CD14-positive monocyte (primary cell): ENCODE measurements around the gene MT2A. TPM values are rescaled to one million over a fixed set of nuclear protein-coding genes. Genes with fewer than 3 reads are reported as not detected.

ENCODE experiments used
- DNase-seq, 3 donors: peaks; one replicate each; pipeline ENCODE4 v3.0.0-alpha.2; 2011 to 2022
- H2AFZ ChIP-seq: 2 replicates; pipeline ENCODE4 v1.6.0; 2012; ENCODE audit warnings: mild to moderate bottlenecking, low read depth, low read length, inconsistent platforms; ENCODE audit not compliant: insufficient read depth, poor library complexity, severe bottlenecking
- H3K27ac ChIP-seq, 2 donors: 1 replicate in 1 of 2; 2 replicates in 1 of 2; pipeline ENCODE4 v1.5.1; 2012 to 2013; ENCODE audit warnings: low read length in 2 of 2, control low read depth in 1 of 2, inconsistent platforms in 1 of 2, low read depth in 1 of 2, mild to moderate bottlenecking in 1 of 2
- H3K27me3 ChIP-seq, 2 donors: one replicate each; pipeline versions ENCODE4 v1.6.0 to v1.6.1; 2011 to 2013; ENCODE audit warnings: low read length in 2 of 2; ENCODE audit not compliant: control insufficient read depth in 2 of 2, insufficient read depth in 2 of 2
- H3K36me3 ChIP-seq, 2 donors: replicated peaks in 1 of 2; 1 replicate in 1 of 2; 2 replicates in 1 of 2; pipeline versions ENCODE4 v1.5.1 to v1.6.1; 2012 to 2013; ENCODE audit warnings: low read length in 2 of 2, control low read depth in 1 of 2, inconsistent platforms in 1 of 2, mild to moderate bottlenecking in 1 of 2; ENCODE audit not compliant: insufficient read depth in 2 of 2, control insufficient read depth in 1 of 2
- H3K4me1 ChIP-seq, 2 donors: 1 replicate in 1 of 2; 2 replicates in 1 of 2; pipeline versions ENCODE4 v1.5.1 to v1.6.1; 2012 to 2013; ENCODE audit warnings: low read length in 2 of 2, control low read depth in 1 of 2, inconsistent platforms in 1 of 2, mild to moderate bottlenecking in 1 of 2, moderate library complexity in 1 of 2; ENCODE audit not compliant: insufficient read depth in 2 of 2, control insufficient read depth in 1 of 2
- H3K4me2 ChIP-seq: replicated peaks from 2 replicates; pipeline ENCODE3; 2012; ENCODE audit warnings: low read length, moderate library complexity, mild to moderate bottlenecking; ENCODE audit not compliant: poor library complexity, severe bottlenecking; ENCODE audit errors: extremely low read depth
- H3K4me3 ChIP-seq, 3 experiments: fragments of 200-600 bp in 1 of 3; sonication (generic) in 1 of 3; replicated peaks in 1 of 3; 1 replicate in 2 of 3; 2 replicates in 1 of 3; pipeline ENCODE4 v1.5.1; 2011 to 2013; ENCODE audit warnings: low read length in 3 of 3, mild to moderate bottlenecking in 3 of 3, control low read depth in 2 of 3, low read depth in 2 of 3, inconsistent platforms in 1 of 3, moderate library complexity in 1 of 3
- H3K79me2 ChIP-seq: 2 replicates; pipeline ENCODE4 v1.6.0; 2012; ENCODE audit warnings: mild to moderate bottlenecking, control low read depth, inconsistent platforms, low read length, moderate library complexity; ENCODE audit not compliant: insufficient read depth
- H3K9ac ChIP-seq: 2 replicates; pipeline ENCODE4 v1.6.0; 2017; ENCODE audit warnings: low read length, mild to moderate bottlenecking; ENCODE audit not compliant: insufficient read depth, poor library complexity, severe bottlenecking
- H3K9me3 ChIP-seq, 2 donors: replicated peaks in 1 of 2; 1 replicate in 1 of 2; 2 replicates in 1 of 2; pipeline versions ENCODE4 v1.5.1 to v1.6.1; 2012 to 2013; ENCODE audit warnings: low read length in 2 of 2, control low read depth in 1 of 2; ENCODE audit not compliant: control insufficient read depth in 1 of 2, insufficient read depth in 1 of 2
- H4K20me1 ChIP-seq: 2 replicates; pipeline ENCODE4 v1.6.0; 2012; ENCODE audit warnings: mild to moderate bottlenecking, low read length, control low read depth, moderate library complexity; ENCODE audit not compliant: insufficient read depth
- H3K27ac Mint-ChIP-seq, 7 donors: one replicate each; pipeline ENCODE4 v1.8.0; 2020; ENCODE audit warnings: mild to moderate bottlenecking in 7 of 7, mixed read lengths in 7 of 7, moderate library complexity in 6 of 7, inconsistent platforms in 2 of 7
- H3K27me3 Mint-ChIP-seq, 3 donors: one replicate each; pipeline ENCODE4 v1.8.0; 2021 to 2022; ENCODE audit warnings: low read depth in 3 of 3, mild to moderate bottlenecking in 3 of 3, mixed read lengths in 3 of 3, moderate library complexity in 3 of 3, inconsistent platforms in 1 of 3
- H3K36me3 Mint-ChIP-seq, 2 donors: one replicate each; pipeline ENCODE4 v1.8.0; 2020; ENCODE audit warnings: mixed read lengths in 2 of 2, inconsistent platforms in 1 of 2, mild to moderate bottlenecking in 1 of 2
- H3K4me1 Mint-ChIP-seq: one replicate; pipeline ENCODE4 v1.8.0; 2020; ENCODE audit warnings: mild to moderate bottlenecking, mixed read lengths
- H3K4me3 Mint-ChIP-seq, 2 donors: one replicate each; pipeline ENCODE4 v1.8.0; 2020; ENCODE audit warnings: mild to moderate bottlenecking in 2 of 2, mixed read lengths in 2 of 2, moderate library complexity in 1 of 2
- H3K9me3 Mint-ChIP-seq, 7 donors: one replicate each; pipeline ENCODE4 v1.8.0; 2020 to 2022; ENCODE audit warnings: mixed read lengths in 7 of 7, mild to moderate bottlenecking in 6 of 7, moderate library complexity in 6 of 7, inconsistent platforms in 2 of 7
- CTCF ChIP-seq: fragments of 200-600 bp; IDR thresholded peaks from one replicate; pipeline ENCODE4 v1.8.0; 2022; ENCODE audit warnings: antibody characterized with exemption, mild to moderate bottlenecking
- WGBS: methylation state at CpG from one replicate; pipeline ENCODE4 v1.1.5; 2013; ENCODE audit warnings: missing lambda C conversion rate; ENCODE audit not compliant: insufficient coverage; 5-methylcytosine and 5-hydroxymethylcytosine counted together
- intact Hi-C, 2 donors: fragments of 100-400 bp; cut with micrococcal nuclease; formaldehyde crosslinking; loops; one replicate each; pipeline versions ENCODE4 v1.15.0 to v1.15.1; 2023
- polyA plus RNA-seq, 3 donors: library from polyadenylated mRNA; depleted of rRNA in 1 of 3; unstranded in 2 of 3; stranded (reverse) in 1 of 3; fragments of 300-500 nt in 2 of 3; fragments of >200 nt in 1 of 3; fragmentation: Illumina TruSeq in 2 of 3; gene quantifications; 1 replicate in 2 of 3; 2 replicates in 1 of 3; pipeline ENCODE4 v1.2.3, GENCODE V29; 2012 to 2021

The MT2A gene
- polyA plus RNA-seq, 3 donors = 26.8 to 228 (median 126) TPM

GRCh38 chr16:56604966-56605365 is 3.4 kb upstream of the MT2A start:
- no peaks in the 10 kb centered on the region for H4K20me1 ChIP-seq
- no peaks in the 10 kb centered on the region for H3K9me3 ChIP-seq
- no peak for TF ChIP-seq CTCF
- no peaks in the 10 kb centered on the region for H3K36me3 ChIP-seq
- peaks cover 0 to 3% (median 0%) of the 10 kb centered on the region in 7 donors for H3K9me3 Mint-ChIP-seq
- no peak overlapping the region for H3K4me3 ChIP-seq
- H3K79me2 ChIP-seq = no peaks in the 10 kb centered on the region
- no peak for DNase-seq
- intact Hi-C loops = loop anchor here (10.0 kb wide), 3 partner anchors 100 to 580 kb away; partner anchors contain the start of genes NUDT21 (in 1 of the 2), OGFOD1 (in 1 of the 2), PSME3IP1 (in 1 of the 2) and RSPRY1 (in 1 of the 2)
- H3K27me3 ChIP-seq = peaks cover 0 to 10% of the 10 kb centered on the region in 2 donors
- 100% methylated on average over 1 of the region's 4 CpGs for WGBS
- no peaks in the 10 kb centered on the region for H3K36me3 Mint-ChIP-seq
- no peak overlapping the region for H3K4me2 ChIP-seq
- H3K27ac Mint-ChIP-seq = no peak overlapping the region
- peaks cover 11 to 13% (median 11%) of the 10 kb centered on the region in 3 donors for H3K27me3 Mint-ChIP-seq
- no peak overlapping the region for H3K4me3 Mint-ChIP-seq
- H3K27ac ChIP-seq = no peak overlapping the region
- peaks cover 28% of the 10 kb centered on the region for H3K4me1 Mint-ChIP-seq
- H2AFZ ChIP-seq = no peak overlapping the region
- H3K4me1 ChIP-seq = peaks cover 25 to 28% of the 10 kb centered on the region in 2 donors
- H3K9ac ChIP-seq = no peak overlapping the region

DNA sequence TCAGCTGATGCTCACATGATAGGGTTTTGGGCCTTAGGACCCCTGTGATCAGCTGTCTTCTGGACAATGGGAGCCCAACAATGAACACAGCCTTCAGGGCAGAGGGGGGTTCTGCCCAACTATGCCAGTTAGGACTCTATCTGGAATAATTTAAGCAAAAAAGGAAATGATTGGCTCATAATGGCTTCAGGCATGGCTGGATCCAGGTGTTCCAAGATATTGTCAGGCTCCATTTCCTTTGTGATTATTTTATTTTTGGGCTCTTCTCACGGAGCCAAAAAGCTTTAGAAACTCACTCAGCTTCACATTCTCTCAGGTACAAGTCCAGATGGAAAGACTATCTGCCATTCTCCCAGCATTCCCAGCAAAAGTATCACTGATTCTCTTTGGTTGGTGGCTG is 2.9 kb upstream of the MT2A start:
- Histone ChIP-seq H3K27me3 (peaks cover 0 to 10% of the 10 kb centered on the region in 2 donors), H3K9me3 (no peaks in the 10 kb centered on the region), H2AFZ (no peak overlapping the region), H3K79me2 (no peaks in the 10 kb centered on the region), H3K4me2 (no peak overlapping the region), H3K9ac (no peak overlapping the region), H3K36me3 (no peaks in the 10 kb centered on the region), H3K27ac (no peak overlapping the region), H4K20me1 (no peaks in the 10 kb centered on the region), H3K4me1 (peaks cover 30 to 33% of the 10 kb centered on the region in 2 donors), H3K4me3 (no peak overlapping the region)
- Mint-ChIP-seq H3K36me3 (no peaks in the 10 kb centered on the region), H3K4me1 (peaks cover 33% of the 10 kb centered on the region), H3K27ac (no peak overlapping the region), H3K27me3 (peaks cover 10 to 12% (median 11%) of the 10 kb centered on the region in 3 donors), H3K9me3 (peaks cover 0 to 3% (median 0%) of the 10 kb centered on the region in 7 donors), H3K4me3 (no peak overlapping the region)
- intact Hi-C loops = loop anchor here (10.0 kb wide), 3 partner anchors 99 to 579 kb away; partner anchors contain the start of genes NUDT21 (in 1 of the 2), OGFOD1 (in 1 of the 2), PSME3IP1 (in 1 of the 2) and RSPRY1 (in 1 of the 2)
- no CpG with 5 or more reads among the region's 1 CpG for WGBS
- TF ChIP-seq CTCF = no peak
- no peak for DNase-seq
